ENCODE measurements around the gene CISD1.

GRCh38 chr10:58336242-58336641, 67.3 kb downstream of the CISD1 start:
- TF ChIP-seq CTCF (conservative IDR thresholded peaks at IDR 0.05 in 1 of 2, IDR thresholded peaks at IDR 0.05 in 1 of 2; ENCODE audit: extremely low read depth in 1 of 2, insufficient read depth in 1 of 2, low read depth in 1 of 2, low read length in 2 of 2) (no peak), EZH2 (IDR thresholded peaks at IDR 0.05; ENCODE audit: borderline replicate concordance, low read length) (no peak)
